Gastrocnemius medialis (tissue), 4 donors: ENCODE data around the gene PCGF6.

Experiments
- CTCF ChIP-seq, 5 experiments: fragments of 450-650 bp in 3 of 5; fragments of 200-600 bp in 2 of 5; sonication (generic) in 2 of 5; IDR thresholded peaks in 4 of 5; conservative IDR thresholded peaks in 1 of 5; 1 replicate in 4 of 5; 2 replicates in 1 of 5; pipeline ENCODE4 v1.5.1; 2016 to 2019; ENCODE audit warnings: antibody characterized with exemption in 5 of 5, mild to moderate bottlenecking in 3 of 5, moderate library complexity in 3 of 5
- POLR2A ChIP-seq, 2 donors: fragments of 450-650 bp; IDR thresholded peaks; one replicate each; pipeline ENCODE4 v1.6.1; 2017; ENCODE audit warnings: antibody characterized with exemption in 2 of 2, mild to moderate bottlenecking in 2 of 2, moderate library complexity in 2 of 2

GRCh38 chr10:103276251-103276895, 74.6 kb downstream of the PCGF6 start:
- TF ChIP-seq CTCF (IDR thresholded peaks at IDR 0.05 in 4 of 5, conservative IDR thresholded peaks at IDR 0.05 in 1 of 5) (no peak), POLR2A (IDR thresholded peaks at IDR 0.05) (no peak)
